Tibial artery (tissue), 4 donors: ENCODE results near the gene ARRB2.
"Not testable (repeated sequence)": the region's sequence is repeated elsewhere in the genome, so short reads cannot be mapped to it uniquely, and the experiment has no call there.

Experiments
- DNase-seq, 2 donors: peaks; one replicate each; pipeline ENCODE4 v3.0.0-alpha.2; 2019
- H3K27ac ChIP-seq, 2 donors: fragments of 200-600 bp; sonication (generic) in 1 of 2; 1 replicate in 1 of 2; 2 replicates in 1 of 2; pipeline ENCODE4 v1.5.1; 2018 to 2019; ENCODE audit warnings: mild to moderate bottlenecking in 1 of 2
- H3K27me3 ChIP-seq, 2 donors: fragments of 200-600 bp; sonication (generic) in 1 of 2; one replicate each; pipeline versions ENCODE4 v1.5.1 to v1.6.0; 2016 to 2019
- H3K36me3 ChIP-seq, 3 donors: fragments of 200-600 bp; sonication (generic) in 2 of 3; one replicate each; pipeline ENCODE4 v1.5.1; 2016 to 2019; ENCODE audit warnings: mild to moderate bottlenecking in 2 of 3
- H3K4me1 ChIP-seq, 4 donors: fragments of 200-600 bp; sonication (generic) in 2 of 4; 1 replicate in 3 of 4; 2 replicates in 1 of 4; pipeline ENCODE4 v1.5.1; 2016 to 2019
- H3K4me3 ChIP-seq, 2 donors: fragments of 200-600 bp; sonication (generic) in 1 of 2; 1 replicate in 1 of 2; 2 replicates in 1 of 2; pipeline ENCODE4 v1.5.1; 2018 to 2019; ENCODE audit warnings: mild to moderate bottlenecking in 2 of 2
- H3K9me3 ChIP-seq, 3 donors: fragments of 200-600 bp; sonication (generic) in 1 of 3; one replicate each; pipeline ENCODE4 v1.5.1; 2016 to 2019
- intact Hi-C: fragments of 100-400 bp; cut with DNase I; formaldehyde crosslinking; loops from one replicate; pipeline ENCODE4 v1.15.0; 2023; ENCODE audit warnings: low total_unique reads
- TF ChIP-seq, protein P1 (sequence below), 2 experiments: fragments of 200-600 bp in 1 of 2; fragments of 450-650 bp in 1 of 2; IDR thresholded peaks; one replicate each; pipeline ENCODE4 v1.5.1; 2017 to 2019; ENCODE audit warnings: antibody characterized with exemption in 2 of 2, mild to moderate bottlenecking in 1 of 2, moderate library complexity in 1 of 2

The ARRB2 gene

DNA sequence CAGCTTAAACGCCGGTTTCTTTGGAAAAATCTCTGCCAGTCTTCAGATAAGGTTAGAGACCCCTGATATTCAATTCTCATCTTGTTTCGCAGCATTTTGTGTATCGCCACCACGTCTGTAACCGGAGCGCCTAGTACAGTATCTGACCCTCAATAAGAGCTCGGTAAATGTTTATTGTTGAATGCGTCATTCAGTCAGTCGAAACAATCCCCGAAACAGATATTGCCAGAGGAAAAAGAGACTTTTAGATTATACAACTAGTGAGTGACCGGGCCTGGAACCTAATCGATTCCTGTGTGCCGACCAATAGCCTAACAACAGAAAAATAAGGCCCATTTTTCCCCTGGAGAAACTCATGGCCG is 7.1 kb upstream of the ARRB2 start:
- Histone ChIP-seq H3K4me1 (peaks cover 0 to 15% (median 9%) of the 10 kb centered on the region in 4 donors), H3K27ac (peak overlapping the region; percentile 75 to 84), H3K36me3 (no peaks in the 10 kb centered on the region), H3K9me3 (no peaks in the 10 kb centered on the region), H3K4me3 (peak overlapping the region; percentile 71 to 86), H3K27me3 (no peaks in the 10 kb centered on the region)
- intact Hi-C loops, result no loop called here
- TF ChIP-seq, protein P1, sequence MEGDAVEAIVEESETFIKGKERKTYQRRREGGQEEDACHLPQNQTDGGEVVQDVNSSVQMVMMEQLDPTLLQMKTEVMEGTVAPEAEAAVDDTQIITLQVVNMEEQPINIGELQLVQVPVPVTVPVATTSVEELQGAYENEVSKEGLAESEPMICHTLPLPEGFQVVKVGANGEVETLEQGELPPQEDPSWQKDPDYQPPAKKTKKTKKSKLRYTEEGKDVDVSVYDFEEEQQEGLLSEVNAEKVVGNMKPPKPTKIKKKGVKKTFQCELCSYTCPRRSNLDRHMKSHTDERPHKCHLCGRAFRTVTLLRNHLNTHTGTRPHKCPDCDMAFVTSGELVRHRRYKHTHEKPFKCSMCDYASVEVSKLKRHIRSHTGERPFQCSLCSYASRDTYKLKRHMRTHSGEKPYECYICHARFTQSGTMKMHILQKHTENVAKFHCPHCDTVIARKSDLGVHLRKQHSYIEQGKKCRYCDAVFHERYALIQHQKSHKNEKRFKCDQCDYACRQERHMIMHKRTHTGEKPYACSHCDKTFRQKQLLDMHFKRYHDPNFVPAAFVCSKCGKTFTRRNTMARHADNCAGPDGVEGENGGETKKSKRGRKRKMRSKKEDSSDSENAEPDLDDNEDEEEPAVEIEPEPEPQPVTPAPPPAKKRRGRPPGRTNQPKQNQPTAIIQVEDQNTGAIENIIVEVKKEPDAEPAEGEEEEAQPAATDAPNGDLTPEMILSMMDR (IDR thresholded peaks at IDR 0.05), result no peak
- no peak for DNase-seq

DNA sequence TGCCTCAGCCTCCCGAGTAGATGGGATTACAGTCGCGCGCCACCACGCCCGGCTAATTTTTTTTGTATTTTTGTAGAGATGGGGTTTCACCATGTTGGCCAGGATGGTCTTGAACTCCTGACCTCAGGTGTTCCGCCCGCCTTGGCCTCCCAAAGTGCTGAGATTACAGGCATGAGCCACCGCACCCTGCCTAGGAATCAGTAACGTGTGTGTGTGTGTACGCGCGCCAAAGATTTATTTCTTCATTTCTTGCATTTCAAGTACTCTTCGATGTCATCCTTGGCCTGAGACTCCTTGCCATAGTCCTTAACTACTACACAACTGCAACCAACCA is 5.9 kb upstream of the ARRB2 start:
- H3K27me3 ChIP-seq, H3K9me3 ChIP-seq, DNase-seq, H3K36me3 ChIP-seq, intact Hi-C loops: not testable (repeated sequence)
- Histone ChIP-seq H3K4me1 (peaks cover 0 to 15% (median 9%) of the 10 kb centered on the region in 4 donors), H3K4me3 (peak overlapping the region; percentile 71 to 86), H3K27ac (peak overlapping the region; percentile 75 to 84)

DNA sequence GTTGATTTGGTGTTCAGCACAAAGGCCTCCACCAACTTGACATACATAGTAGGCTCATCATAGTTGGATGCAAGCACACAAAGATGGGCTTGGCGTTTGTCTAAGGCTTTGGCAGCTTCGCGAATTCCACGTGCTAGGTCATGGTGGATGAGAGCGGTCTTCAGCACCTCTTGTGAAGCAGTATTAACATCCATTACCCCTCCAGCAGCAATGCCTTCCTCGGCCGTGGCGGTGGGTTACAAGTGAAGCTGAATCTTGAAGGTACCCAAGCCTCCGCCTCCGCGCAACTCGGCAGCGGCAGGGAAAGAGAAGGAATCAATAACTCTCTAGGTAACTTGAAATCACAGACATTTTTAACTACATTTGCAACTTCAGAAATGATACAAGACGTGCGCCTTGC is 5.4 kb upstream of the ARRB2 start:
- TF ChIP-seq, protein P1 (IDR thresholded peaks at IDR 0.05), result no peak
- no peak overlapping the region for H3K4me3 ChIP-seq
- H3K4me1 ChIP-seq, result peaks cover 0 to 19% (median 12%) of the 10 kb centered on the region in 4 donors
- no peak for DNase-seq
- intact Hi-C loops, result no loop called here
- H3K36me3 ChIP-seq, result no peaks in the 10 kb centered on the region
- no peaks in the 10 kb centered on the region for H3K9me3 ChIP-seq
- H3K27ac ChIP-seq, result no peak overlapping the region
- H3K27me3 ChIP-seq, result no peaks in the 10 kb centered on the region

DNA sequence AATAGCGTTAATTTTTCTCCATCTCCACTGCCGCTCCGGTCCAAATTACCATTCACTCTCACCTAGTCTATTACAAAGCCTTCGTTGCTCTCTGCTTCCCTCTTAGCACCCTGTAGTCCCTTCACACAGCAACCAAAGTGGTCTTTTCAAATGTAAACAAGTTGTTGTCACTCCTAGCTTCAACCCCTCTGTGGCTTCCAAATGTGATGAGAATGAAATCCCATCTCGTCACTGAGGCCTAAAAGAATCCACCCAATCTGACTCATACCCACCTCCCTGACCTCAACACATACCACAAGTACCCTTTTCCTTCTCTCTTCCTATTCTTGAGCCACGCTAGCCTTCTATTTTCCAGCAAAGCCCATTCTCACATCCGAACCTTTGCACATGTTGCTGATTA is 4.3 kb upstream of the ARRB2 start:
- peaks cover 0 to 23% (median 17%) of the 10 kb centered on the region in 4 donors for H3K4me1 ChIP-seq
- DNase-seq, result no peak
- no peaks in the 10 kb centered on the region for H3K27me3 ChIP-seq
- H3K36me3 ChIP-seq, result no peaks in the 10 kb centered on the region
- no peaks in the 10 kb centered on the region for H3K9me3 ChIP-seq
- H3K27ac ChIP-seq, result no peak overlapping the region
- TF ChIP-seq, protein P1 (IDR thresholded peaks at IDR 0.05), result no peak
- no peak overlapping the region for H3K4me3 ChIP-seq
- intact Hi-C loops, result no loop called here

DNA sequence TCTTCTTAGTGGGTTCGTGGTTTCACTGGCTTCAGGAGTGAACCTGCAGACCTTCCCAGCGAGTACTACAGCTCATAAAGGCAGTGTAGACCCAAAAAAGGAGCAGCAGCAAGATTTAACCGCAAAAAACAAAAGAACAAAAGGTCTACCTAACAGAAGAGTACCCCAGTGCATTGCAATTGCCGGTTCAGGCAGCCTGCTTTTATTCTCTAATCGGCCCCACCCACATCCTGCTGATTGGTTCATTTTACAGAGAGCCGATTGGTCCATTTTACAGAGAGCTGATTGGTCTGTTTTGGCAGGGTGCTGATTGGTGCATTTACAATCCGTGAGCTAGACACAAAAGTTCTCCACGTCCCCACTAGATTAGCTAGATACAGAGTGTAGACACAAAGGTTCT is 2.0 kb upstream of the ARRB2 start:
- no peak overlapping the region for H3K4me3 ChIP-seq

DNA sequence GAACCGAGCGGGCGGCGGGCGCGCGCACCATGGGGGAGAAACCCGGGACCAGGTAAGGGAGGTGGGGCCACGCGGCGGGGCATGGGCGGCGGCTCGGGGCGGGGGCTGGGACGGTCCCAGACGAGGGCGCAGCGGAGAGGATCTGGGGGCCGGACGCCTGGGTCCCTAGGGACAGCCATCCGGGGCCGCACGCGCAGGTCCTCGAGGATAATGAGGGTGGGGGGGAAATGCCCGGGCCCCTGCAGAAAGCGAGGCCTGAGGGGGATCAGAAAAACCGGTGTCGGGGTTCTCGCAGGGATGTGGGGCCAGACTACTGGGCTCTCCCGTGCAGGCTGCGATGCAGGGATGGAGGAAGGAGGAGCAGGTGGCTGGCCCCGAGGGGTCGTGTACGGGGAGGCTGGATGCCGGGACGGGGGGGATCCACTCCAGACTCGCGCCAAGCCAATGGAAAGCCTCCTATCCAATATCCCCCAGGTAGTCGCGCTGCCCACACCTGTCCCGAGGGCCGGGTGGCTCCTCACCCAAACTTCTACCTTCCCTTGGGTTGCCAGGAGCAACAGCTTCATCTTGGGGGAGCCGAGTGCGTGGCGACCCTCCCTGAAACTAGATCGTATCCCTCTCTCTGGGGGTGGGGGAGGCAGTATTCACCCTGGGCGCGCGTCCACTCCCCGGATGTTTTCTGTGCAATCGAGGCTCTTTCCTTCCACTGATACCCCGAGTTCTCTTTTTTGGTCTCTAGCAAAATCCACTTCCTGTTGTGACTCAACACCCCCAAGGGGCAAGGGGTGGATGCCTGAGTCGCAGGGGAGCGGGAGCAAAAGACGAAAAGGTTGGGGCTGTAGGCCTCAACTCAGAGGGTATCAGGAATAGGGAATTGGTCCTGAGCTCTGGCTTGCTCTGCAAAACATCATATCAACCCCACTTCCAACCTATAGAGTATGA is 532 bp downstream of the ARRB2 start:
- TF ChIP-seq, protein P1 (IDR thresholded peaks at IDR 0.05), result no peak
- peaks cover 0 to 3% (median under 1%) of the 10 kb centered on the region in 3 donors for H3K36me3 ChIP-seq
- no peaks in the 10 kb centered on the region for H3K9me3 ChIP-seq
- peak overlapping the region; percentile 72 to 95 for H3K4me3 ChIP-seq
- H3K27me3 ChIP-seq, result no peaks in the 10 kb centered on the region
- intact Hi-C loops, result loop anchor here (2.0 kb wide), 1 partner anchor 20 kb away; the partner anchor contains the start of gene MED11
- peak overlapping the region; percentile 82 to 88 for H3K27ac ChIP-seq
- no peak for DNase-seq
- H3K4me1 ChIP-seq, result peaks cover 0 to 13% (median 11%) of the 10 kb centered on the region in 4 donors

More for the DNA sequence above, 2.0 kb upstream of the ARRB2 start:
- Histone ChIP-seq H3K27ac (no peak overlapping the region), H3K9me3 (no peaks in the 10 kb centered on the region), H3K27me3 (no peaks in the 10 kb centered on the region), H3K4me1 (peaks cover 0 to 15% (median 11%) of the 10 kb centered on the region in 4 donors), H3K36me3 (no peaks in the 10 kb centered on the region)
- intact Hi-C loops, result no loop called here
- no peak for DNase-seq
- TF ChIP-seq, protein P1 (IDR thresholded peaks at IDR 0.05), result no peak
